IPS DF 4.7 (cell line): ENCODE measurements around the gene TBX1.
"Not testable (repeated sequence)": the region's sequence is repeated elsewhere in the genome, so short reads cannot be mapped to it uniquely, and the experiment has no call there.

ENCODE experiments used
- DNase-seq: peaks from one replicate; pipeline ENCODE4 v3.0.0-alpha.2; 2013; ENCODE audit warnings: low spot score; ENCODE audit errors: extremely low read depth

TBX1 gene

GRCh38 chr22:19763458-19764298 lies 3.1 kb downstream of the TBX1 start:
- no peak for DNase-seq

- no peak for DNase-seq
Observed at GRCh38 chr22:19764299-19764593, 3.7 kb downstream of the TBX1 start.

GRCh38 chr22:19764636-19765476 lies 4.3 kb downstream of the TBX1 start:
- DNase-seq: no peak

GRCh38 chr22:19765477-19766239 lies 5.1 kb downstream of the TBX1 start:
- no peak for DNase-seq

GRCh38 chr22:19766240-19766510 lies 5.6 kb downstream of the TBX1 start:
- DNase-seq: no peak

- DNase-seq: no peak
Observed at GRCh38 chr22:19766511-19767426, 6.2 kb downstream of the TBX1 start.

GRCh38 chr22:19767427-19768341 lies 7.1 kb downstream of the TBX1 start:
- DNase-seq: no peak

GRCh38 chr22:19769393-19769715 lies 8.8 kb downstream of the TBX1 start:
- DNase-seq: no peak

GRCh38 chr22:19770349-19771220 lies 10.0 kb downstream of the TBX1 start:
- DNase-seq: no peak

GRCh38 chr22:19772422-19772672 lies 11.8 kb downstream of the TBX1 start:
- DNase-seq: no peak

GRCh38 chr22:19772673-19773469 lies 12.3 kb downstream of the TBX1 start:
- DNase-seq: no peak

- DNase-seq: no peak
Observed at GRCh38 chr22:19773470-19774040, 13.0 kb downstream of the TBX1 start.

GRCh38 chr22:19774628-19775027 lies 14.1 kb downstream of the TBX1 start:
- no peak for DNase-seq

- DNase-seq: no peak
Observed at GRCh38 chr22:19775496-19776325, 15.1 kb downstream of the TBX1 start.

GRCh38 chr22:19776433-19777031 lies 16.0 kb downstream of the TBX1 start:
- no peak for DNase-seq

- DNase-seq: not testable (repeated sequence)
Observed at GRCh38 chr22:19777192-19777591, 16.6 kb downstream of the TBX1 start.

- DNase-seq: no peak
Observed at GRCh38 chr22:19779011-19779421, 18.4 kb downstream of the TBX1 start.
